Stimulated activated CD4-positive, alpha-beta T cell treated with anti-CD3 and anti-CD28 coated beads, TNF-alpha, amount 100 ng/mL, for 48 hours (primary cell): ENCODE measurements around the gene SUPT5H.

Source experiments
- DNase-seq, 3 donors: peaks; one replicate each; pipeline ENCODE4 v3.0.0-alpha.2; 2020; ENCODE audit warnings: low read depth in 3 of 3

The SUPT5H gene

GRCh38 chr19:39409208-39410016, 36.0 kb upstream of the SUPT5H start:
- peak; percentile 60 to 81 (median 71) for DNase-seq

- DNase-seq: peak in 1 of 3 donors; percentile 36
Measured at GRCh38 chr19:39410017-39410830, 35.2 kb upstream of the SUPT5H start.

GRCh38 chr19:39410831-39411080, 34.6 kb upstream of the SUPT5H start:
- DNase-seq: no peak

GRCh38 chr19:39411081-39411831, 34.1 kb upstream of the SUPT5H start:
- DNase-seq: no peak

- peak; percentile 82 to 89 (median 85) for DNase-seq
Measured at GRCh38 chr19:39411832-39412099, 33.6 kb upstream of the SUPT5H start.

GRCh38 chr19:39412100-39412866, 33.1 kb upstream of the SUPT5H start, which contains the start of gene PLEKHG2:
PLEKHG2 (plus strand) TSS chr19:39412669; CDS start chr19:39414087, 1,418 bp downstream.
- peak; percentile 91 to 99 (median 96) for DNase-seq

GRCh38 chr19:39412867-39413271, 32.5 kb upstream of the SUPT5H start:
- DNase-seq: no peak

GRCh38 chr19:39413272-39413910, 32.0 kb upstream of the SUPT5H start:
- DNase-seq: no peak

GRCh38 chr19:39413911-39414608, 31.3 kb upstream of the SUPT5H start:
- no peak for DNase-seq

- DNase-seq: no peak
Measured at GRCh38 chr19:39415111-39416046, 30.0 kb upstream of the SUPT5H start.

- DNase-seq: no peak
Measured at GRCh38 chr19:39416152-39417120, 28.9 kb upstream of the SUPT5H start.

GRCh38 chr19:39417463-39418181, 27.8 kb upstream of the SUPT5H start:
- no peak for DNase-seq

- no peak for DNase-seq
Measured at GRCh38 chr19:39419003-39419402, 26.4 kb upstream of the SUPT5H start.

GRCh38 chr19:39420769-39421168, 24.6 kb upstream of the SUPT5H start:
- DNase-seq: no peak

- DNase-seq: no peak
Measured at GRCh38 chr19:39422020-39422419, 23.4 kb upstream of the SUPT5H start.

- DNase-seq: no peak
Measured at GRCh38 chr19:39423258-39424086, 21.9 kb upstream of the SUPT5H start.

- DNase-seq: no peak
Measured at GRCh38 chr19:39424934-39425333, 20.4 kb upstream of the SUPT5H start.
